HG03575 (cell line): ENCODE data around the gene SCN2A.
"Not testable (repeated sequence)": the region's sequence is repeated elsewhere in the genome, so short reads cannot be mapped to it uniquely, and the experiment has no call there.

Experiments used
- ATAC-seq: cut with Tn5 transposase; IDR thresholded peaks from one replicate; pipeline ENCODE4 v1.9.1; 2021; ENCODE audit not compliant: unreplicated experiment, insufficient number of reproducible peaks, low FRiP score; ENCODE audit errors: extremely low read depth

The SCN2A gene

DNA sequence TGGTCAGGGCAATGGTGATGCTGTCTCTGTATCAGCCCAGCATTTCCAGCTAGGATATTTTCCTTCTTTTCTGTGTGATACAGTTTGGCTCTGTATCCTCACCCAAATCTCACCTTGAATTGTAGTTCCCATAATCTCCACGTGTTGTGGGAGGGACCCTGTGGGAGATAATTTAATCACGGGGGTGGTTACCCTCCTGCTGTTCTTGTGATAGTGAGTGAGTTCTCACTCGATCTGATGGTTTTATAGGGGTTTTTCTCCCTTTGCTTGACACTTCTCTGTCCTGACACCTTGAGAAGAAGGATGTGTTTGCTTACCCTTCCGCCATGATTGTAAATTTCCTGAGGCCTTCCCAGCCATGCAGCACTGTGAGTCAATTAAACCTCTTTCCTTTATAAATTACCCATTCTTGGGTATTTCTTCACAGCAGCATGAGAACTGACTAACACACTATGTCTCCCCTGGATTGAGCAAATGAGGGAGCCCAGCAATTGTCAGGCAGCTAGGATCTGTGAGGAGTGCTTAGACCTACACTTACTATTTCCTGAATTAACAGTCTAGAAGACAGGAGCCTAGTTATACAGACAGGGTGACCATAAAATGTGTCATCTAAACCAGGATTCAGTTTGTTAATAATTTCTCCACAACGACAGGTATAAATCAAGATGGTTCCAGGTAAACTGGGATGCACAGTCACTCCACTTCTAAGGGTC is 6.0 kb downstream of the SCN2A start:
- no peak for ATAC-seq

DNA sequence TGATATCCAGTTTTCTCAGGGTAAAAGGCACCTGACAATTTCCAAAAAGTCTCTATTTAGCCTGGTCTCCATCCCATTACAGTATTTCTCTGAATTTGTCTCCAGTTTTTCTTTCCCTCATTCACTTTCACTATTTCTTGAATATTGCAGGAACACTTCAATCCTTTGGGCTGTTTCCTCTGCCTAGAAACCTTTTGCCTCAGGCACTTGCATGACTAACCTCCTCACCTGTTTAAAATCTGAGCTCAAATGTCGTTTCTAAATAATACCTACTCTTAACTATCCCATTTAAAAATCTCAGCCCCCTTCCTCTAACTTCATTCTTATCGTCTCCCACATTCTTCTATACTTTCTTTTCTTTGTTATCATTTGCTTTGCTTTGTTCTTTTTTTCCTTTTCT is 9.0 kb downstream of the SCN2A start:
- no peak for ATAC-seq

DNA sequence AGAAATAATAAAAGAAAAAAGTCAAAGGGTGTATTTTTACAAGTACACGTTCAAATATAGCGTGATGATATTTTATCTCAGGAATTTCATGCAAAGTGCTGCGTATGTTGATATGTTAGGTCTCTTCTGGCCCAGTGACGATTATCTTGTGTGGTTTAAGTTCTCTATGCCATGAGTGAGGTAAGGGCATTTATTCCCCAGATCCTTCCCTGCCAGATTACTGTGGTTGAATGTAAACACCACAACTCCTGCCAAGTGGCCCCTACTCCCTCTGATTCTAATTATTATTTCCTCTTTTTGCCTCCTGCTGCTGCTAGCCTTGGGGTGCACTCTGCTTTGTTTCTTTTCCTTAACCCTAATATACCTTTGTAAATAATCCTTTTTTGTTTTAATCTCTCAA is 12.2 kb downstream of the SCN2A start:
- ATAC-seq, result no peak

DNA sequence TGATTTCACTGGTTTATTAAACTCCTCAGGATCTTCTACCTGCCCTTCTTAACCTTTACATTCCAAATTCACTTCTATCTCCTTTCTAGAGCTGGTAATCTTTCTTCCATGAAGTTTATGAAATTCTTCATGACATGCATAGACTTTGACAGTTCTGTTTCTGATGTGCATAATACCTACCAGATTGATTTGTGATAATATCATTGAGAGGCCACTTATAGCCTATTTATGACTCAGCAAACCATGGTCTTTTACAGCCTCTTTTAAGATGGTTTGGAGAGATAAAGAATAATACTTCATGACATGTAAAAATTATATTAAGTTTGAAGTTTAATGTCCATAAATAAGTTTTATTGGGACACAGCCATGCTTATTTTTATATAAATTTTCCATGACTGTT is 14.0 kb downstream of the SCN2A start:
- ATAC-seq, result no peak

DNA sequence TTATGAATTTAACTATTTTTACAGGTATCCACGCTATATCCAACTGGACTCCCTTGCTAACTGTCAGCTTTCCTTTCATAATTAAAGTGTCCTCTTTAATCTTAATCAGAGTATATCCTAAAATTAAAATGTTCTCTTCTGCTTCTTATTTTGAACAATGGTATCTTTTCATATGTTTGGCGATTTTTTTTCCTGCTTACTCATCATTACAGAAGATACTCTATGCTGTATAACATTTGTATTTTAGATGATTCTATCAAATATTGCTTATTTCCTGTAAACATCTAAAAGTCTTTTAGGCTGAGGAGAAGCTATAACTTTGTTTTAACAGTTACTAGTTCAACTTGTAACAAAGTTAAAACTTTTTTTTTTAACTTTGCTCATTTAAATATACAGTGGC is 17.4 kb downstream of the SCN2A start:
- ATAC-seq, result no peak

DNA sequence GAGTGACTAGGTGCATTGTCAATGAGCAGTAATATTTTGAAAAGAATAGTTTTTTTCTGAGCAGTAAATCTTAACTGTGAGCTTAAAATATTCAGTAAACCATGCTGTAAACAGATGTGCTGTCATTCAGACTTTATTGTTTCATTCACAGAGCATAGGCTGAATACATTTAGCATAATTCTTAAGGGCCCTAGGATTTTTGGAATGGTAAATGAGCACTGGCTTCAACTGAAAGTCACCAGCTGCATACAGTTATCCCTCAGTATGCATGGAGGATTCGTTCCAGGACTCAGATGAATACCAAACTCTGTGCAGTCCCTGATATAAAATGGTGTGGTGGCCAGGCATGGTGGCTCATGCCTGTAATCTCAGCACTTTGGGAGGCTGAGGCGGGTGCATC is 21.1 kb downstream of the SCN2A start:
- not testable (repeated sequence) for ATAC-seq

DNA sequence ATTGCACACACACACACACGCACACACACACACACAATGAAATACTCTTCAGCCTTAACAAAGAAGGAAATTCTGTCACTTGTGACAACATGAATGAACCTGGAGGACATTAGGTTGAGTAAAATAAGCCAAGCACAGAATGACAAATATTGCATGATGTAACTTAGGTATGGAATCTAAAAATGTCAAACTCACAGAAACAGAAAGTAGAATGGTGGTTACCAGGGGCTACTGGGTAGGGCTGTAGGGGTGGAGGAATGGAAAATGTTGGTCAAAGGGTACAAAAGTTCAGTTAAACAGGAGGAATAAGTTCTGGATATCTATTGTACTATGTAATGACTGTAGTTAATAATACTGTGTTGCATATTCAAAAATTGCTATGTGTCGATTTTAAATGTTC is 29.5 kb downstream of the SCN2A start:
- no peak for ATAC-seq

DNA sequence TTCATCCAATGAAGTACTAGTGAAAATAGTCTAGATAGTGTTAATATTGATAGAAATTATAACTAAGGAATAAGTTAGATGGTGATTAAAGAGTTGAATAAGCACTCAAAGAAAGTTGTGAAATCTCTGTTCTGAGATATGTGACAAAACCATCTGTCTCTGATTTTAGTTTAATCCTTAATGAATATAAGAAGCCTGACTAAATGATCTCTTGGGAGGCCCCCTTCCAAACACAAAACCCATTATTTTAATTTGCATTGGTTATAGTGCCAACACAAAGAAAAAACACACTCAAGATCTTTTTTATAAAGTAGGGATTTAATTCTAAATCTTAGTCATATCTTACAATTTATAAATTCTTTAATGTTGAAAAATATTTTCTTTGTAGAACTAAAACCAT is 34.0 kb downstream of the SCN2A start:
- no peak for ATAC-seq

DNA sequence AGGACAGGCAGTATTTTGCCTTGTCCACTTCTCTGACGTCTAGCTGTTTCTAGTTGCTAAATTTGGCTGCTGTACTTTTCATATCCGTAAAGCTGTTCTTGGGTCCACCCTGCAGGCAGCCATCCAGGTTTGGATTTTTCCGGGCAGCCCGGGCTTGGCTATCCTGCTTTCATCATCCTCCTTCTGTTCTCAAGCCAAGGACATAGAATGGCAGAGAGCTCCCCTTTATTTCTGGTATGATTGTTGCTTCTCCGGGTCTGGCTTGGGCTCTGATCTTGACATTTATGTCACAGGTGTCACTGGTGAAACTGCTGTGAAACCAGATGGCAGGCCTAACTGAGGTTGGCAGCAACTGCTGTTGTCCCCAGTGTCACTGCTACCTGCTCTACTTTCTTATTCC is 35.5 kb downstream of the SCN2A start:
- ATAC-seq, result no peak

DNA sequence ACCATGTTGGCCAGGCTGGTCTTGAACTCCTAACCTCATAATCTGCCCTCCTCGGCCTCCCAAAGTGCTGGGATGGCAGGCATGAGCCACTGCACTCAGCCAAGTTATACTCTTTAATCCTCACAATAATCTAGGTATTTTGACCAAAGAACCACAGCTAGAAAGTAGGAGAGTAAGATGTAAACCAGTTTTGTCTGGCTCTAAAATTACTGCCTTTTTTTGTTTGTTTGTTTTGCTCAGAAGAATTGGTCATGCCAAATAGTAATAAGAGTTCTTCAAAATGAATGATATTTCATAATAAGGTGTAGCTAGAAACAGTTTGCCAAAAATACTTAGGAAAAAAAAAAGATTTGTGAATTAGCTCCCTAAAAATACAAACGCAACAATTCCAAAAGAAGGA is 36.7 kb downstream of the SCN2A start:
- ATAC-seq, result no peak

DNA sequence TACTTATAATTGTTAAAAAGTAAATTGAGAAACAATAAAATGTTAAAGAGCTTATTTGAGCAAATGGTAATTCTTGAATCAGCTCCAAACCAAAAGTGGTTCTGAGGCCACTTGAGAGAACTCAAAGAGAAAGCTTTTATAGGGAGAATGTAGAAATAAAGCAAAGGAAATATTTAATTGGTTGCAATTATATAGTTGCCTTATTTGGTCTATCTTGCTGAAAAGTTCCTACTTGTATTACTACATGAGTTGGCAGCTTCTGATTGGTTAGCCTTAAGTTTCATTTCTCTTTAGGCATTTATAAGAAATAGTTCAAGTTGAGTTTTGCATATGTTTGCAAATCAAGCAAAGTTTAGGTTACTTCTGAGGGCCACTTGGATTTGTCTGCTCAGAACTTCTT is 38.1 kb downstream of the SCN2A start:
- no peak for ATAC-seq

DNA sequence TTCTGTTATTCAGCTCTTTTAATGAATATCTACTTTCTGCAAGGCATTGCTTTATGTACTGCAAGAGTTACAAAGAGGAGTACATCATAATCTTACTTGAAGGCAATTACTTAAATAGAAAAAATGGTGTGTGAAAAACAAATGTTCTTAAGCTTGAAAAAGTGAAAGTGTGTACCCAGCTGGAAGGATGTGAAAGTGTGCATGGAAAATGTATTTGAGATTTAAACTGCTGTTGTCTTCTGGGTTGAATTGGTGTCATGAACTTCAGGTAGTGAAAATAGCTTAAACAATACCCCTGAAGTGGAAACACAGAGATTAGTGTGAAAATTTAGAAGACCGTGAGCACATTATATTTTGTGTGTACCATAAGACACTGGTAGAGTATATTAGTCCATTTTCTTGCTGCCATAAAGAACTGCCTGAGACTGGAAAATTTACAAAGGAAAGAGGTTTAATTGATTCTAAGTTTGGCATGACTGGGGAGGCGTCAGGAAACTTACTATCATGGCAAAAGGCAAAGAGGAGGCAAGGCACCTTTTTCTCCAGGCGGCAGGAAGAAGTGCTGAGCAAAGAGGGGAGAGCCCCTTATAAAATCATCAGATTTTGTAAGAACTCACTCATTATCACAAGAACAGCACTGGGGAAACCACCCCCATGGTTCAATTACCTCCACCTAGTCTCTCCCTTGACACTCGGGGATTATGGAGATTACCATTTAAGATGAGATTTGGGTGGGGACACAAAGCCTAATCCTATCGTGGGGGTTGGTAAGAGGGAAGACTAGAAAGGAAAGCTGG is 38.8 kb downstream of the SCN2A start:
- ATAC-seq, result no peak

DNA sequence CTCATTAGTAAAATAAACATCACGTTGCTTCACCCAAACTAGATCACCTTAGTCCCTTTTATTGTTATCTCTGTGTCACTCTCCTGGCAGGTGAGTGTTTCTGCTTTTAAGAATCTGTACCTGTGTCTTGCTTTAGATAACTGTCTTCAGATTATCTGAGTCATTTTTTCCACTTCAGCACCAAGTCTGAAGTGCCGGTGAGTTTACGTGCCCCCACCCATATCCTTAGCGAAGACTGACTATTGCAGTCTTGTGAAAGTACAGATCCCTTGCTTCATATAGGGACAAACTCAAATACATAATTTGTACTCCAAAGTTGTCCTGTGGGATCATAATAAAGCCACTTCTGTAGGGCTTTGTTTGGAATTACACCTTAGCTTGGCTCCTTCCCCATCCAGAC is 41.1 kb downstream of the SCN2A start:
- ATAC-seq, result no peak

DNA sequence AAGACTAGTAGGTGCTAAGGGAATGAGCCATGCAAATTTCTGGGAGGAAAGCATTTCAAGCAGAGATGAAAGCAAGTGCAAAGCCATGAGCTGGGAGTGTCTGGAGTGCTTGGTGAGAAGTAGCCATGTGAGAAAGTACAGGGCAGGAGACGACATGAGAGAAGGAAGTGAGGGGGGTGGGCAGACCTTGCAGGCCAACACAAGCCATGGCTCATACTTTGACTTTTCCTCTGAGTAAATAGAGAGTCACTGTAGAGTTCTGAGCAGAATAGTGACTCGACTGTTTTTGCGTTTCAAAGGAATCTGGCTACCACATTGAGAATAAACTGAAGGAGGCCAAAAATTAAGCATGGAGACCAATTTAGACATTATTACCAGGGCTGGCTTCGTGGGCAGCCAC is 42.2 kb downstream of the SCN2A start:
- ATAC-seq, result no peak

DNA sequence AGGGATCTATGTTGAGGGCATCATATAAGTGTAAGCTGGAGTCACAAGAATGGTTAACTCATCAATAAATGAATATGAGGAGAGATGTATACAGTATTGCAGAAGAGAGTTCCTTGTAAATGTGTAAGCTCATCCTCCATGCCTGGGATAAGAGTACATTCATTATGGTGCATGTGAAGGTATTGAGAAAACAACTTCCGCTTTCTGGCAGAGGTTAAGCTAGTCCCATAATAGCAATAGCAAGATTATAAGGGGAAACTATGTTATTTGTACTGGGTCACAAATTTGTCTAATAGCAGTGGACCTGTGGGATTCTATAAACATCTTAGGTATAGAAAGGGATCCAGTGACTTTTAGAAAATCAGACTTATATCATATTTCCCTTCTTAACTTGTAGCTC is 44.1 kb downstream of the SCN2A start:
- ATAC-seq, result no peak

DNA sequence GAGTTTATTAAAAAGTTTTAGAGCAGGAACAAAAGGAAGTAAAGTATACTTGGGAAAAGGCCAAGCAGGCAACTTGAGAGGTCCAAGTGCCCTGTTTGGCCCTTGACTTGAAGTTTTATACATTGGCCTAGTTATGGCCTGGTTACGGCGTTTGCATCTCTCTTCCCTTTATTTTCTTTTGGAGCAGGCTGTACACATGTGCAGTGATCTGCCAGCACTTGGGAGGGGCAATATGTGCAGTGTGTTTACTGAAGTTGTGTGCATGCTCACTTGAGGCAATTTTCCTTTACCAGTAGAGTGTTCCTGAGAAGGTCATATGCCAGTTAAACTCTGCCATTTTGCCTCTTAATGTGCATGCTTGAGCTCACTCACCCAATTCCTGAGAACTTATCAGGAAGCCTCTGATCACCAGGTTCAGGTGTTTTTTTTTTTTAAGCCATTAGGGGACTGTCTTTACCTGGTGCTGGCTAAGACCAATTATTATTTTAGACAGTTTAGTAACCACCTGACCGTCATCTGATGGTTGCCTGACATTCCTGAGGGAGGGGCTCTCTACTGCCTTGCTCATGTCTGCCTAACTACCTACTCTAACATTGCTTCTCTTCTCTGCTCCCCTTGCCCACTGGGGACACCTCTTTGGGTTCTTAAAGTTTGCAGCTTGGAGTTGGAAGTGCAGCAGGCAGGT is 48.0 kb downstream of the SCN2A start:
- no peak for ATAC-seq

DNA sequence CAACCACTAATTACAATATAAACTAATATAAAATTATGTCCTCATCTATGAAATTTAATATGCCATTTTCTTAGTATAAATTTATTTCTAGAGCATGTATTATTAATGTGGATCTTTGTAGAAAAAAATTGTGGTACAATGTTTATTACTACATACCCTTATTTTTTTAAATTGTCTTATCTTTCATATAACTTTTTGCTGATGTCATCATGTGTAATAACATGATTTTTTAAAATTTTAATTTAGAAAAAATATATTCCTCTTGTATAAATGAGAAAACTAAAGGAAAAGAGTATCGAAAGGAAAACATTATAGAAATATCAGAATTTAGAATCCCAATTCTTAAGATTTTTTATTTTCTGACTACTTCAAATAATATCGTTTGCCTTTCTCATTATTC is 49.9 kb downstream of the SCN2A start:
- no peak for ATAC-seq

DNA sequence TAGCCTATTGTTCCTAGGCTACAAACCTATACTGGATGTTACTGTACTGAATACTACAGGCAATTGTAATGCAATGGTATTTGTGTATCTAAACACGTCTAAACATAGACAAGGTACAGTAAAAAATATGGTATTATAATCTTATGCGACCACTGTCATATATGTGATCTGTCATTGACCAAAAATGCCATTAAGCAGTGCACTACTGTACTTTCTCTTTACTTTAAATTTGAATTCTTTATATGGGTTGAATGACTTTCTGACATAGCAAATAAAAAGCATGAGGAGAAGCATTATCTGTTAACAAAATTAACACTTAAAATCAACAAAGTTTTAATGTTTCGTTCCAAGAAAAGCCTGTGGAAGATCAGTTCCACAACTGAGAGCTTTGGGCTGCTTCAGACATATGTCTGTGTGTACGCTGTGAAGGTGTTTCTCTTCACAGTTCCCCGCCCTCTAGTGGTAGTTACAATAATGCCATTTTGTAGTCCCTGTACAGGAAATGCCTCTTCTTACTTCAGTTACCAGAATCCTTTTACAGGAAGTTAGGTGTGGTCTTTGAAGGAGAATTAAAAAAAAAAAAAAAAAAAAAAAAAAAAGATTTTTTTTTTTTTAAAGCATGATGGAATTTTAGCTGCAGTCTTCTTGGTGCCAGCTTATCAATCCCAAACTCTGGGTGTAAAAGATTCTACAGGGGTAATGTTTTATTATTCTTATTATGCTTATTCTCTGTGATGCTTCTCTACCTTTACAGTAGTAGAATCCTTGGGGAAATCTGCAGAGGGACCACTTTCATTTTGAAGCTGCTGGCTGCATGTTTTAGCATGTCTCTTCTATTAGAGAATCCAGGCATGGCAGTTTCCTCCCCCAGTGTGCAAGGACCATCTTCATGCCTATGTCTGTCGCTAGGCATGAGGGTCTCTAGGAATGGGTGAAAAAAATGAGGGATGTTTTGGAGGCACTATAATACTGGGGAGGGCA is 54.5 kb downstream of the SCN2A start:
- ATAC-seq, result peak; percentile 100

DNA sequence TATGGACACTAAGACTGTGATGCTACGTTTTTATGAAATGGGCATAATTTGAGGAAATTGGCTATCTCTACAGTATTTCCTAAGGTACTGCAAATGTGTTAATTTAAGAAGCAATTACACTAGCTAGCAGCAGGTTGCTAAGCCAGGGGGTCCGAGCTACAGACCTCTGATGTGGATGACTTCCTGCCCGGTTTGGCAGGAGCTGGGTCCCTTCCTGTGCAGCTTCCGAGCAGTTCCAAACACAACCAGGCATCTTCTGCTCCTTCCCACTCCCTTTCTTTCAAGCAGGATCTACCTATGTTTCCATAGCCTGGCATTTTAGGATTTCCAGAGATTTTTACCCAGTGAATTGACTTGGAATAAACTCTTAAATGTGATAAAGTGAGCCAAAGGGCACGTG is 55.7 kb downstream of the SCN2A start:
- no peak for ATAC-seq
